D721Med (cell line): ENCODE data around the gene DDX47.

Experiments used
- DNase-seq: peaks from one replicate; pipeline ENCODE4 v3.0.0; 2011; ENCODE audit warnings: low spot score; ENCODE audit not compliant: insufficient read length
- FAIRE-seq: peaks from 2 replicates; lab custom pipeline; 2011; peaks lifted over from hg19 to GRCh38; lab: Jason Lieb, UNC
- CTCF ChIP-seq: IDR thresholded peaks from 2 replicates; pipeline ENCODE4 v1.5.1; 2012; ENCODE audit warnings: mild to moderate bottlenecking, control low read depth; ENCODE audit not compliant: insufficient read depth; ENCODE audit errors: missing control alignments

The DDX47 gene

GRCh38 chr12:12853435-12853834 lies 40.3 kb downstream of the DDX47 start:
- no peak for TF ChIP-seq CTCF

GRCh38 chr12:12859690-12860089 lies 46.5 kb downstream of the DDX47 start:
- FAIRE-seq (no peak), DNase-seq (no peak)

More at GRCh38 chr12:12853435-12853834, 40.3 kb downstream of the DDX47 start:
- DNase-seq (no peak), FAIRE-seq (no peak)

GRCh38 chr12:12864243-12864642 lies 51.1 kb downstream of the DDX47 start:
- no peak for DNase-seq
- FAIRE-seq = no peak
- TF ChIP-seq CTCF = no peak

More at GRCh38 chr12:12859690-12860089, 46.5 kb downstream of the DDX47 start:
- no peak for TF ChIP-seq CTCF

GRCh38 chr12:12868477-12869235 lies 55.5 kb downstream of the DDX47 start:
- DNase-seq (no peak), FAIRE-seq (no peak)
- TF ChIP-seq CTCF = no peak

- no peak for TF ChIP-seq CTCF
- FAIRE-seq = no peak
These were observed 57.3 kb downstream of the DDX47 start for GRCh38 chr12:12870465-12870864.

GRCh38 chr12:12871587-12872138 lies 58.5 kb downstream of the DDX47 start:
- DNase-seq (no peak), FAIRE-seq (no peak)
- no peak for TF ChIP-seq CTCF

More at GRCh38 chr12:12870465-12870864, 57.3 kb downstream of the DDX47 start:
- DNase-seq = no peak

GRCh38 chr12:12872139-12872933 lies 59.2 kb downstream of the DDX47 start:
- FAIRE-seq (no peak), DNase-seq (no peak)
- no peak for TF ChIP-seq CTCF
